ENCODE measurements around the gene ZFHX2. TPM values are rescaled to one million over a fixed set of nuclear protein-coding genes. Genes with fewer than 3 reads are reported as not detected.

The ZFHX2 gene
- total and polyA plus RNA-seq, 2 of the 13 experiments (the other 11 are each of a cell fraction or from before 2014, with no cell fraction given): 0.17 to 0.44 TPM

DNA sequence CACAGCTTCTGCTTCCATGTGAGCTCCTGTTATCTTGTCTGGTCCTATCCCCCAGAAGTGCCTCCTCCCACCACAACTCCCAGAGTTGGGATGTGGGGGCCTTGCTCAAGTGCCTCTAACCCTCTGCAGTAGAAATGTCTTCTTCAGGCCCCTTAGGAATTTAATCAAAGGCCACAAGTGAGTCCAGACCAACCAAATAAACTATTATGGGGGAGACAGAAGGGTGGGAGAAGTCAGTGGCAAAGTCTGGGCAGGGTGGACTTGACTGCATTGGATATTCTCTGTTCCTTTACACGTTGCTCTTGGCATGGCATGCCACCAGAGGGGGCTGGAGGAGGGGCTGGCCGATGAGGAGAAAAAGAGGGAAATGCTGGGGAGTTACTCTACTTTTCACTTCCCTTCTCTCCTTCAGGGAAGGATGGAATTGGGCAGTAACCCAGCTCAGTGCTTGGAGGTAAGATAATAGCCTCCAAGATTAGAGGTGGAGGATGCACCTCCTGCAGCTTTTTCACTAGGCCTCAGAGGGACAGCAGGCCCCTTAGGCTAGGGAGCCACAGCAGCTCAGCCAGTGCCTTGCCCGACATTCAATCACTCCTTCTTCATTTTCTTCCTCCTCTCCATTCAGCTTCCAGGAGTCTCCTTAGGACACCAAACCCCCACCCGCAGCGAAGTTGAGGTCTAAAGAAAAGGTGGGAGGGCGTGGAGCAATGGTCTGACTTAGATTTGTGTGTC, 17.2 kb upstream of the ZFHX2 start (continued):
- no peak for TF ChIP-seq ZBTB7B (CRISPR knock-in tag; IDR thresholded peaks at IDR 0.05)
- no peak for TF ChIP-seq JUND (CRISPR knock-in tag; IDR thresholded peaks at IDR 0.05)
- peak; percentile 32; the same call in 1 of the 2 replicates for TF ChIP-seq ERF (CRISPR knock-in tag; IDR thresholded peaks at IDR 0.05)
- no peak; the same call in 1 of the 2 replicates for TF ChIP-seq ZNF737 (CRISPR knock-in tag; IDR thresholded peaks at IDR 0.05; ENCODE audit: borderline replicate concordance)
- no peak for TF ChIP-seq ZNF335 (CRISPR knock-in tag; IDR thresholded peaks at IDR 0.05)
- peak; percentile 39; the same call in 1 of the 2 replicates for TF ChIP-seq RAD21 (CRISPR knock-in tag; IDR thresholded peaks at IDR 0.05)
- TF ChIP-seq JARID2 (CRISPR knock-in tag; IDR thresholded peaks at IDR 0.05; ENCODE audit: insufficient replicate concordance): no peak
- TF ChIP-seq ZMAT3 (CRISPR knock-in tag; conservative IDR thresholded peaks at IDR 0.05): 0 out of 2 replicates have a peak, but pooled peaks have one; percentile 37
- TF ChIP-seq BHLHE40 (IDR thresholded peaks at IDR 0.05; ENCODE audit: low read length): no peak
- TF ChIP-seq, protein P1, sequence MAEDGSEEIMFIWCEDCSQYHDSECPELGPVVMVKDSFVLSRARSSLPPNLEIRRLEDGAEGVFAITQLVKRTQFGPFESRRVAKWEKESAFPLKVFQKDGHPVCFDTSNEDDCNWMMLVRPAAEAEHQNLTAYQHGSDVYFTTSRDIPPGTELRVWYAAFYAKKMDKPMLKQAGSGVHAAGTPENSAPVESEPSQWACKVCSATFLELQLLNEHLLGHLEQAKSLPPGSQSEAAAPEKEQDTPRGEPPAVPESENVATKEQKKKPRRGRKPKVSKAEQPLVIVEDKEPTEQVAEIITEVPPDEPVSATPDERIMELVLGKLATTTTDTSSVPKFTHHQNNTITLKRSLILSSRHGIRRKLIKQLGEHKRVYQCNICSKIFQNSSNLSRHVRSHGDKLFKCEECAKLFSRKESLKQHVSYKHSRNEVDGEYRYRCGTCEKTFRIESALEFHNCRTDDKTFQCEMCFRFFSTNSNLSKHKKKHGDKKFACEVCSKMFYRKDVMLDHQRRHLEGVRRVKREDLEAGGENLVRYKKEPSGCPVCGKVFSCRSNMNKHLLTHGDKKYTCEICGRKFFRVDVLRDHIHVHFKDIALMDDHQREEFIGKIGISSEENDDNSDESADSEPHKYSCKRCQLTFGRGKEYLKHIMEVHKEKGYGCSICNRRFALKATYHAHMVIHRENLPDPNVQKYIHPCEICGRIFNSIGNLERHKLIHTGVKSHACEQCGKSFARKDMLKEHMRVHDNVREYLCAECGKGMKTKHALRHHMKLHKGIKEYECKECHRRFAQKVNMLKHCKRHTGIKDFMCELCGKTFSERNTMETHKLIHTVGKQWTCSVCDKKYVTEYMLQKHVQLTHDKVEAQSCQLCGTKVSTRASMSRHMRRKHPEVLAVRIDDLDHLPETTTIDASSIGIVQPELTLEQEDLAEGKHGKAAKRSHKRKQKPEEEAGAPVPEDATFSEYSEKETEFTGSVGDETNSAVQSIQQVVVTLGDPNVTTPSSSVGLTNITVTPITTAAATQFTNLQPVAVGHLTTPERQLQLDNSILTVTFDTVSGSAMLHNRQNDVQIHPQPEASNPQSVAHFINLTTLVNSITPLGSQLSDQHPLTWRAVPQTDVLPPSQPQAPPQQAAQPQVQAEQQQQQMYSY (CRISPR knock-in tag; IDR thresholded peaks at IDR 0.05): no peak
- TF ChIP-seq GABPA (IDR thresholded peaks at IDR 0.05; ENCODE audit: low read depth, low read length): no peak
- no peak for TF ChIP-seq GABPA (CRISPR knock-in tag; IDR thresholded peaks at IDR 0.05; ENCODE audit: low read depth)
- no peak for TF ChIP-seq HNRNPH1 (optimal IDR thresholded peaks at IDR 0.05; ENCODE audit: low read depth, low read length)
- TF ChIP-seq THAP11 (CRISPR knock-in tag; IDR thresholded peaks at IDR 0.05): 0 out of 2 replicates have a peak, but pooled peaks have one; percentile 40
- 0 out of 2 replicates have a peak, but pooled peaks have one; percentile 40 for TF ChIP-seq HMG20B (CRISPR knock-in tag; conservative IDR thresholded peaks at IDR 0.05)
- no peak for TF ChIP-seq MTF2 (CRISPR knock-in tag; IDR thresholded peaks at IDR 0.05; ENCODE audit: borderline replicate concordance)
- TF ChIP-seq ZNF569 (CRISPR knock-in tag; IDR thresholded peaks at IDR 0.05; ENCODE audit: borderline replicate concordance): no peak
- no peak for TF ChIP-seq RARG (CRISPR knock-in tag; IDR thresholded peaks at IDR 0.05; ENCODE audit: low read depth)
- TF ChIP-seq, protein P2, sequence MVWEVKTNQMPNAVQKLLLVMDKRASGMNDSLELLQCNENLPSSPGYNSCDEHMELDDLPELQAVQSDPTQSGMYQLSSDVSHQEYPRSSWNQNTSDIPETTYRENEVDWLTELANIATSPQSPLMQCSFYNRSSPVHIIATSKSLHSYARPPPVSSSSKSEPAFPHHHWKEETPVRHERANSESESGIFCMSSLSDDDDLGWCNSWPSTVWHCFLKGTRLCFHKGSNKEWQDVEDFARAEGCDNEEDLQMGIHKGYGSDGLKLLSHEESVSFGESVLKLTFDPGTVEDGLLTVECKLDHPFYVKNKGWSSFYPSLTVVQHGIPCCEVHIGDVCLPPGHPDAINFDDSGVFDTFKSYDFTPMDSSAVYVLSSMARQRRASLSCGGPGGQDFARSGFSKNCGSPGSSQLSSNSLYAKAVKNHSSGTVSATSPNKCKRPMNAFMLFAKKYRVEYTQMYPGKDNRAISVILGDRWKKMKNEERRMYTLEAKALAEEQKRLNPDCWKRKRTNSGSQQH (CRISPR knock-in tag; IDR thresholded peaks at IDR 0.05; ENCODE audit: low read depth): peak; percentile 34; the same call in 1 of the 2 replicates
- TF ChIP-seq ZBTB21 (CRISPR knock-in tag; IDR thresholded peaks at IDR 0.05): no peak
- peak; percentile 46; the same call in 1 of the 2 replicates for TF ChIP-seq ELF3 (CRISPR knock-in tag; IDR thresholded peaks at IDR 0.05)
- TF ChIP-seq KAT2B (IDR thresholded peaks at IDR 0.05; ENCODE audit: borderline replicate concordance, low read depth, low read length): no peak
- TF ChIP-seq ZSCAN29 (CRISPR knock-in tag; conservative IDR thresholded peaks at IDR 0.05): 0 out of 2 replicates have a peak, but pooled peaks have one; percentile 44
- TF ChIP-seq NFKBIZ (CRISPR knock-in tag; IDR thresholded peaks at IDR 0.05): no peak
- TF ChIP-seq, protein P3, sequence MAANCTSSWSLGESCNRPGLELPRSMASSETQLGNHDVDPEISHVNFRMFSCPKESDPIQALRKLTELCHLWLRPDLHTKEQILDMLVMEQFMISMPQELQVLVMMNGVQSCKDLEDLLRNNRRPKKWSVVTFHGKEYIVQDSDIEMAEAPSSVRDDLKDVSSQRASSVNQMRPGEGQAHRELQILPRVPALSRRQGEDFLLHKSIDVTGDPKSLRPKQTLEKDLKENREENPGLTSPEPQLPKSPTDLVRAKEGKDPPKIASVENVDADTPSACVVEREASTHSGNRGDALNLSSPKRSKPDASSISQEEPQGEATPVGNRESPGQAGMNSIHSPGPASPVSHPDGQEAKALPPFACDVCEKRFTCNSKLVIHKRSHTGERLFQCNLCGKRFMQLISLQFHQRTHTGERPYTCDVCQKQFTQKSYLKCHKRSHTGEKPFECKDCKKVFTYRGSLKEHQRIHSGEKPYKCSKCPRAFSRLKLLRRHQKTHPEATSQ (CRISPR knock-in tag; IDR thresholded peaks at IDR 0.05; ENCODE audit: borderline replicate concordance): no peak
- TF ChIP-seq GLI4 (CRISPR knock-in tag; IDR thresholded peaks at IDR 0.05; ENCODE audit: borderline replicate concordance): peak; percentile 86; the same call in 1 of the 2 replicates

All from HepG2 (cell line).